T47D (cell line): ENCODE data around the gene SLC5A5.

Source experiments
- DNase-seq, 2 experiments: peaks; one replicate each; pipeline versions ENCODE4 v3.0.0 to v3.0.0-alpha.2; 2011 to 2012; ENCODE audit warnings: low read depth in 1 of 2, low spot score in 1 of 2
- JUND ChIP-seq: IDR thresholded peaks from 2 replicates; pipeline ENCODE4 v1.6.1; 2012; ENCODE audit warnings: low read depth
- in situ Hi-C: cut with HindIII; loops from 2 replicates; pipeline ENCODE4 v1.10.0; 2016; ENCODE audit warnings: low sequenced_read_pairs, low pct_unique_long_range_greater_than_20kb

The SLC5A5 gene

GRCh38 chr19:17931532-17932191 is 59.9 kb downstream of the SLC5A5 start:
- TF ChIP-seq JUND, result no peak
- in situ Hi-C loops, result no loop called here
- no peak for DNase-seq

GRCh38 chr19:17932485-17933338 is 61.0 kb downstream of the SLC5A5 start, which contains the start of gene CCDC124:
Gene CCDC124 (plus strand): TSS chr19:17933015. CDS start chr19:17936421, 3,406 bp downstream.
- TF ChIP-seq JUND, result no peak
- DNase-seq, result peak; percentile 81 to 93
- in situ Hi-C loops, result no loop called here

- peak in 1 of 2 experiments; percentile 31 for DNase-seq
These were observed 61.8 kb downstream of the SLC5A5 start for GRCh38 chr19:17933414-17934129.

DNA sequence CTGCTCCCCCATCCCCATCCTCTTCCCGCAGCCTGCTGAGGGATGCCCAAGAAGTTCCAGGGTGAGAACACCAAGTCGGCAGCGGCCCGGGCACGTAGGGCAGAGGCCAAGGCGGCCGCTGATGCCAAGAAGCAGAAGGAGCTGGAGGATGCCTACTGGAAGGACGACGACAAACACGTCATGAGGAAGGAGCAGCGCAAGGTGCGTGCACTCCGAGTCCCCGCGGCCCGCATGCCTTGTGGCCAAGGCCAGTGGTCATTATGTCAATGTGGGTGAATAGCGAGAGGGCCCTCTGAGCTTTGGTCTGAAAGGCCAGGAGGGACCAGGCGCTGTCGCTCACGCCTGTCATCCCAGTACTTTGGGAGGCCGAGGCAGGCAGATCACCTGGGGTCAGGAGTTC is 64.6 kb downstream of the SLC5A5 start:
- DNase-seq, result no peak
- no peak for TF ChIP-seq JUND
- in situ Hi-C loops, result no loop called here

More at GRCh38 chr19:17933414-17934129, 61.8 kb downstream of the SLC5A5 start:
- no peak for TF ChIP-seq JUND
- in situ Hi-C loops, result no loop called here

GRCh38 chr19:17937371-17937900 is 65.7 kb downstream of the SLC5A5 start:
- in situ Hi-C loops, result no loop called here
- TF ChIP-seq JUND, result no peak
- DNase-seq, result no peak

DNA sequence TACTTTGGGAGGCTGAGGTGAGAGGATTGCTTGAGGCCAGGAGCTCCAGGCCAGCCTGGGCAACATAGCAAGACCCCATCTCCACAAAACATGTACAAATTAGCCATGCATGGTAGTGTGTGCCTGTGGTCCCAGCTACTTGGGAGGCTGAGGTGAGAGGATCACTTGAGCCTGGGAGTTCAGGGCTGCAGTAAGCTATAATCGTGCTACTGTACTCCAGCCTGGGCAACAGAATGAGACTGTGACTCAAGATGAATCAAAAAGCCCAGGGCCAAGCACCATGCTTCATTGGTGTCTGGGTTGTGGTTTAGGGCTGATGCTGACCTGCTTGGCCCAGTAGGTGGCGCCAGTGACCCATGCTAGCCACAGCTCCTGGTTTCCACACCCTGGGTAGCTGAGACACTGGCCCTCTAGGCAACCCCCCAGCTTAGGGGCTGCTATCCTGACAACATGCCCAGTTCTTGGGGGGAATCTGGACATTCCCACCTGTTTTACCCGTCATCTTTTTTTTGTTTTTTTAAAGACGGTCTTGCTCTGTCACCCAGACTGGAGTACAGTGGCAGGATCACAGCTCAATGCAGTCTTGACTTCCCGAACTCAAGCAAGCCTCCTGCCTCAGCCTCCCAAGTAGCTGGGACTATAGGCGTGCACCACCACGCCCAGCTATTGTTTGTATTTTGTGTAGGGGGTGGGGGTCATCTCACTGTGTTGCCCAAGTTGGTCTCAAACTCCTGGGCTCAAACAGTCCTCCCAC is 66.5 kb downstream of the SLC5A5 start:
- DNase-seq, result peak; percentile 62 to 86

GRCh38 chr19:17942181-17942580 is 70.4 kb downstream of the SLC5A5 start:
- in situ Hi-C loops, result no loop called here
- DNase-seq, result no peak
- TF ChIP-seq JUND, result no peak

More for the DNA sequence above, 66.5 kb downstream of the SLC5A5 start:
- no peak for TF ChIP-seq JUND
- in situ Hi-C loops, result no loop called here

DNA sequence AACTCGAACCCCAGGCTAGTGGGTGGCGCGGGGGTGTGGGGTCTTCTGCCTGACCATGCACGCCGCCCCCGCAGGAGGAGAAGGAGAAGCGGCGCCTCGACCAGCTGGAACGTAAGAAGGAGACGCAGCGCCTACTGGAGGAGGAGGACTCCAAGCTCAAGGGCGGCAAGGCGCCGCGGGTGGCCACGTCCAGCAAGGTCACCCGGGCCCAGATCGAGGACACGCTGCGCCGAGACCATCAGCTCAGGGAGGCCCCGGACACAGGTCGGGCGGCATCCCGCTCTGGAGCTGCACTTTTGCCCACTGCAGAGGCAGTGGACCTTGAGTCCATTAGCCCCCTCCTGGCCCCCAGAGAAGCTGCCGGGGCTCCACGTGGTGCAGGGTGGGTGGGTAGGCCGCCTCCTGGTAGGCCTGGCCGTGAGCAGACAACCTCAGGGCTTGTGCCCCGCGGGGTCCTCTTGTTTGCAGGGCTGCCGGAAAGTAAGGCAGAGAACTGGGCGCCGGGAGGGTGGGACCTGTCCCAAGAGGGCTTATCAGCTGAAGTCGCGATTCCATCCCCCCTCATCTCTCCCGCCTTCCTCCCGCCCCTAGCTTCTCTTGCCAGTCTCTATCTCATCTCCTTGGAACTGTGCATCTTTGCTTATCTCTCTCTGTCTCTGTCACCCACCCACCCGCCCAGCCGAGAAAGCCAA is 71.0 kb downstream of the SLC5A5 start:
- in situ Hi-C loops, result no loop called here
- TF ChIP-seq JUND, result no peak
- no peak for DNase-seq

- TF ChIP-seq JUND, result no peak
- no peak for DNase-seq
- in situ Hi-C loops, result no loop called here
These were observed 71.8 kb downstream of the SLC5A5 start for GRCh38 chr19:17943274-17944221.

DNA sequence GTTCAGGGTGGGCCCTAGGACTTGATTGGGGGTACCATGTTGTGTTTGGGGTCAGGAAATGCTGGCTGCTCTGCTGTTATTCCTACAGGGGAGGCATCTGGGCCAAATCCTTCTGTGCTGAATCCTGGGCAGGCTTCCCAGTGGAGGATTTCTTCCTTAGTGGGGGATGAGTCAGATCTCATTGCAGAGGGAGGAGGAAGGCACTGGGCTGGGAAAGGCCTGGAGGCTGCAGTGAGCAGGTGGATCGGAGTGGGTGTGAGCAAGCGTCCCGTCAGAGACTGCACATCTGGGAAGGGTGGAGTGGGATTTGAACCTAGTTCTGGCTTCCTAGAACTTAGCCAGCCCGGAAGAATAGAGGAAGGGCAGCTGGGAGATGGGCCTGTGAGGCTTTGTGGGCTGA is 72.6 kb downstream of the SLC5A5 start:
- no peak for DNase-seq
- in situ Hi-C loops, result no loop called here
- no peak for TF ChIP-seq JUND
